ENCODE results near the gene ATG10. TPM values are rescaled to one million over a fixed set of nuclear protein-coding genes. Genes with fewer than 3 reads are reported as not detected.
"Not testable (repeated sequence)": the region's sequence is repeated elsewhere in the genome, so short reads cannot be mapped to it uniquely, and the experiment has no call there.

The ATG10 gene
- total RNA-seq, 1 donor from 2014 or later: 7.6 TPM

DNA sequence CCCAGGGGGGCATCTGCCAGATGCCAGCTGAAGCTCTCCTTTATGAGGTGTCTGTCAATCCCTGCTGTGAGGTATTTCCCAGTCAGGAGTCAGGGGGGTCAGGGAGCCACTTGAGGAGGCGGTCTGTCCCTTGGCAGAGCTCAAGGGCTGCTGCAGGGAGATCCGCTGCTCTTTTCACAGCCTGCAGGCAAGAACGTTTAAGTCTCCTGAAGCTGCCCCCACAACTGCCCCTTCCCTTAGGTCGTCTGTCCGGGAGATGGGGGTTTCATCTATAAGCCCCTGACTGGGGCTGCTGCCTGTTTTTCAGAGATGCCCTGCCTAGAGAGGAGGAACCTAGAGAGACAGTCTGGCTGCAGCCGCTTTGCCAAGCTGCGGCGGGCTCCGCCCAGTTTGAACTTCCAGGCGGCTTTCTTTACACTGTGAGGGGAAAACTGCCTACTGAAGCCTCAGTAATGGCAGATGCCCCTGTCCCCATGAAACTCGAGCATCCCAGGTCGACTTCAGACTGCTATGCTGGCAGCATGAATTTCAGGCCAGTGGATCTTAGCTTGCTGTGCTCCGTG, 158.0 kb downstream of the ATG10 start:
- no peak for DNase-seq (ENCODE audit: low spot score)

DNA sequence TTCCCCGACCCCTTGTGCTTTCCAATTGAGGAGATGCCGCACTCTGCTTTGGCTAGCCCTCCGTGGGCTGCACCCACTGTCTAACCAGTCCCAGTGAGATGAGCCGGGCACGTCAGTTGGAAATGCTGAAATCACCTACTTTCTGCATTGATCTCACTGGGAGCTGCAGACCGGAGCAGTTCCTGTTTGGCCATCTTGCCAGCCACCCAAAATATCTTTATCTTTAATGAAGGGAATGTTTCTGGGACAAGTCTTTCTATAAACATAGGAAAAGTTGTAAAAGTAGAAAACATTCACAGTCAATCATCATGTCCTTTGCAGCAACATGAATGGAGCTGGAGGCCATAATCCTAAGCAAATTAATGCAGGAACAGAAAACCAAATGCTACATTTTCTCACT, 158.8 kb downstream of the ATG10 start:
- no peak for DNase-seq (ENCODE audit: low spot score)

DNA sequence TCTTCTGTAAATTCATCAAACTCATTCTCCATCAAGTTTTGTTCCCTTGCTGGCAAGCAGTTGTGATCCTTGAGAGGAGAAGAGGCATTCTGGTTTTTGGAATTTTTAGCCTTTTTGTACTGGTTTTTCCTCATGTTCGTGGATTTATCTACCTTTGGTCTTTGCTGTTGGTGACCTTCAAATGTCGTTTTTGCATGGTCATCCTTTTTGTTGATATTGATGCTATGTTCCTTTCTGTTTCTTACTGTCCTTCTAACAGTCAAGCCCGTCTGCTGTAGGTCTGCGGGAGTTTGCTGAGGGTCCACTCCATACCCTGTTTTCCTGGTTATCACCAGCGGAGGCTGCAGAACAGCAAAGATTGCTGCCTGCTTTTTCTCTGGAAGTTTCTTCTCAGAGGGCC, 165.4 kb downstream of the ATG10 start:
- no peak for DNase-seq (ENCODE audit: low spot score)

DNA sequence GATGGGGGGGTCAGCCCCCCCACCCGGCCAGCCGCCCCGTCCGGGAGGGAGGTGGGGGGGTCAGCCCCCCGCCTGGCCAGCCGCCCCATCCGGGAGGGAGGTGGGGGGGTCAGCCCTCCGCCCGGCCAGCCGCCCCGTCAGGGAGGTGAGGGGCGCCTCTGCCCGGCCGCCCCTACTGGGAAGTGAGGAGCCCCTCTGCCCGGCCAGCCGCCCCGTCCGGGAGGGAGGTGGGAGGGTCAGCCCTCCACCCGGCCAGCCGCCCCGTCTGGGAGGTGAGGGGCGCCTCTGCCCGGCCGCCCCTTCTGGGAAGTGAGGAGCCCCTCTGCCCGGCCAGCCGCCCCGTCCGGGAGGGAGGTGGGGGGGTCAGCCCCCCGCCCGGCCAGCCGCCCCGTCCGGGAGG, 168.0 kb downstream of the ATG10 start:
- DNase-seq (ENCODE audit: low spot score): not testable (repeated sequence)

DNA sequence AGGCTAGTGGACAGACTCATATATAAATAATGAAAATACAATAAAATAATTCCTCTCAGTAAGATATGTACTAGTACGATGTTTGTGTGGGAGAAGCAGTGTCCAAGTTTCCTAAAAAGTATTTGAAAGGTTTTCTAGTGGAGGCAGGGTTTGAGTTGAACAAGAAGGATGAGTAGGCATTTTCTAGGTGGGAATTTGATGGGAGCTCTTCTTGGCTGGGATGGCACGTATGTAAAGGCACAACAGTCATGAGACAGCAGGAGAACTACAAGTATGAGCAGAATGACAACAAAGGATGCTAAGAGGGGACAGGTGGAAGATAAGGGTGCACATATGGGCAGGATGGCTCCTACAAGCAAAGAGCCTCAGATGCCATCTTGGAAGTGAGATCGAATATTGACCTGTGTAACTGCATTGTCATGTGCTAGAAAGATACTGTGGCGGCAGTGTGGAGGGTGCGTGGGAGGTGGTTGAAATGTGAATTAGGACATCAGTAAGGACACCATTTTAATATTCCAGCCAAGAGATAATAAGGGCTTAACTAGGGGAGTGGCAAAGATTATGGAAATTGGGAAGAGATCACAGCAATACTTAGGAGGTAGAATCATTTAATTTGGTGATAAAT, 170.5 kb downstream of the ATG10 start:
- no peak for DNase-seq (ENCODE audit: low spot score)

DNA sequence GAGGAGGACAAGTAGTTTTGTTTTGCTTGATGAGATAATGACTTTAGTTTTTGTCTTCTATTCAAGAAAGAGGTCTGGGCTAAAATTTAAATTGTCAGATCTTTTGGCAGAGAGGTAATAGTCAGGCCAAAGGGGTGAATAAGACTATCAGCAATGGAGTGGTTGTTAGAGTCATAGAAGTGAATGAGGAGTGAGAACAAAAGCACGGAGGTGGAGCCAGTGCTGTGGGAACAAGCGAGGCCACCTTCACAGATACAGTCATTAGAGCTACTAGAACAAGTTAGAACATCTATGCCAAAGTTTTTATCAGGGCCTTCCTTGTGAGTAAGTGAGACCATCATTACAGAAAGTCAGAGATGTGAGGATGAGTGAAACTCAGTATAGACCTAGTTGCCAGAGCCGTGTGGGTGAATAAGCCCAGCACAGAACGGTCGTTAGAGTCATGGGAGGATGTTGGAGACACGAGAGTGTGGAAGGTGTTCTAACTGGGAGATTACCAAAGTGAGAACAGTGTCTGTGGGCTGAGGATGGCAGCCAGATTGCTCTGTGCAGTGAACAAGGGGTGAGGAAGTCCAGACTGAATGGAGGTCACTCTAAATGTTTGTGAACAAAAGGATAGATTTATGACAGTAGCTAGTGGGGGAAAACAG, 171.2 kb downstream of the ATG10 start:
- no peak for DNase-seq (ENCODE audit: low spot score)

DNA sequence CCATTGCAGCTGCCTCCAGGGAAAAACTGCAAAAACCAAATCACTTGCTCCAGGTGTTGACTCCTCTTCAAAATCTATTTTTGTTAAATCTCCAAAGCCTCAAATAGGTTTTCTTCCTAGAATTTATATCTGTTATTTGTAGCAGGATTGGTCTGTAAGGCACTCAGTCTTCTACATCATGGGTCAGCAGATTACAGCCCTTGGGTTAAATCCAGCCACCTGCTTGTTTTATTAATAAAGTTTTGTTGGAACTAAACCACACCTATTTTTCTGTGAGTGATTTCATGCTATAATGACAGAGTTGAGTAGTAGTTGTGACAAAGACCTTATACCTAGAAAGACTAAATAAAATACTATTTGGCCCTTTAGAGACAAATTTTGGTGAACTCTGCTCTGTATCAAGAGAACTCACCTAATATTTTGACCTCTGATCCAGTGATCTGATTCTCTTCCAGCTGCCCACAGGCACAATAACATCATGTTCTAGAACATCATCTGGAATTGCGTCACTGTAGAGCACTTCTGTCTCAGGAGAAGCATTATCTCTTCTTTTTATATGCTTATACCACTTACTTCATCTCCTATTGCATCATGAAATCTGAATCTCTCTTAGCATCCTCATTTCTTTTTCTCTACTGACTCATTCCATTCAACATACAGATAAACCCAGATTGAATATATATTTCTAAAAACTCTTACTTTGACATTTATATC, 176.2 kb downstream of the ATG10 start:
- no peak for DNase-seq (ENCODE audit: low spot score)

DNA sequence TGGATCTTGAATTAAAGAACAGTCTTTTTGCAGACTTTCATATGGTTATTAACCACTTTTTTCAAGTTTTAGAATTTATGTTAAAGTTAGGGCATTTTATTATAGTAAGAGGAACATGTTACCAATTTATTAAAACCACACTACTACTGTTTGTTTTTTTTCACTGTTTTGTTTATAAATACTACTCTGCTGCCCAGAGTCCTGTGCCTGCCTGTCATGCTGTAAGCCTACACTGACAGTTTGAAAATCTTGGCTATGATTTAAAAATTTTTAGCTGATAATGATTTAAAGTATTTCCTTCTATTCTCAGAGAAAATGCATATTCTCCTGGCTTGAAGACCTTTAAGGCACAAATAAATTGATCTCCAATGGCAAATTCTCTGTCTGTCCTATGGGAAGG, 177.6 kb downstream of the ATG10 start:
- DNase-seq (ENCODE audit: low spot score): no peak

DNA sequence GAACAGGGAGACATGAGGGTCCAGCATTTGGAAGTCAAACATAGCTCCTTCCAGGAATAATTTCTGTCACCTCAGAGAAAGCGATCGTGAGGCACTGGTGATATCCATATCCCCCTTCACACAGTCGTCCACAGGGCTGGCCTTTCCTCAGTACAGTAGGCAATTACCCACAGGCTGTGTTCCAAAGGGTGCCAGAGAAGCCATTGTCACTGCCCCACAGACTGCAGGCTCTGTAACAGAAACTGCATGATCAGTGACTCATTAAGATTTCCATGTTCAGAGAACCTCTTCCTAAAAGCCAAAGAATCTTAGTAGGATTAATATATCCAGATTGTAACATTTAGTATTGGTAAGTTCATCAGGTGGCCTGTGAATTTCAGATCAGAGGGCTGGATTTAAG, 178.7 kb downstream of the ATG10 start:
- DNase-seq (ENCODE audit: low spot score): no peak

DNA sequence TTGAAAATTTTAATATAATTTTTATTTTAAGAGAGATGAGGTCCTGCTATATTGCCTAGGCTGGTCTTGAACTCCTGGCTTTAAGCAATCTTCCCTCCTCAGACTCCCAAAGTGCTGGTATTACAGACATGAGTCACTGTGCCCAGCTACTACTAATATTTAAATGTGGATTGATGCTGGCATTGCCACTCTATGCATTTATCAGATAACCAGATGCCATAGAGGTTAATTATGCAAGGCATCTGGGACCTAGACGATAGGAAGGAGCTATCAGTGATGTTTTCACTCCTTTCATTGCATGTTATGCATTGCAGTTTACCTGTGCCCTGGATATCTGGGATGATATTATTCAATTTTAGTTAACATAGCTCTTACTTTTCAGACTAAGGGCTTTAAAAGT, 179.4 kb downstream of the ATG10 start:
- DNase-seq (ENCODE audit: low spot score): no peak

DNA sequence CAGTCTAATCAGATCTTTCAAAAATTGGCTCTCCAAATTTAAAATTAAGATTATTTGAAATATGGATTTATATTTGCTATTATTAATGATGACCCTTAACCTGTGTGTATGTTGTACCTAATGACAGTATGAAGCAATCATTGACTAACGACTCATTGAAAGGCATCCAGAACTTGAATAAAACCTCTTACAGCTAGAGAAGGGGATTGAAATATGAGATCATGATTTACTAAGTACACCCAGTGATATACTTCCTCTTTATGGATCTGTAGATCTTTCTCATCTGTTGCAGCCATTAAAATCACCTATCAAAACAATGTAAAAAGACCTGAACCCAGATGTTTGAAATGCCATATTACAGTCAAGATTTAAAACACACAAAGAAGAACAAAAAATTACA, 179.8 kb downstream of the ATG10 start:
- DNase-seq (ENCODE audit: low spot score): no peak

DNA sequence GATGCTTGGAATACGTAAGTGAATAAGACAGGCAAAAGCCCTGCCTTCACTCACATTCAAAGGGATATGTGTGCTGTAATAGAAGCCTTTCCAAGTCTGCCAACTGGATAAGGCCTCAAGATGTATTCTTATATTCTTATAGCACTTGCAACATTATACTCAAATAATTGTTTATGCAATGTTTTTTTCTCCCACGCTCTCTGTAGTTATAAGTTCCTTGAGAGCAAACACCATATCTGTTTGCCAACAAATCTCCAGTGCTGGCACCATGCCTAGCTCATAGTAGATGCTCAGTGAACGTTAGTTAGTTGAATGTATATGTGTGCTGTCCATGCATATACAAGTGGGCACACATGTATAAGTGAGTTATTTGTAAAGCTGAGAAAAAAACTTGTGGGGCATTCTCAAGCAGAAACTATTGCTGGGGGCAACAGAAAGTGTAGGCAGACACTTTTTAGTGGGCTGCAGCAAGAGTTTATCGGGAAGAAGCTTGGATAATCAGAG, 181.2 kb downstream of the ATG10 start:
- no peak for DNase-seq (ENCODE audit: low spot score)

DNA sequence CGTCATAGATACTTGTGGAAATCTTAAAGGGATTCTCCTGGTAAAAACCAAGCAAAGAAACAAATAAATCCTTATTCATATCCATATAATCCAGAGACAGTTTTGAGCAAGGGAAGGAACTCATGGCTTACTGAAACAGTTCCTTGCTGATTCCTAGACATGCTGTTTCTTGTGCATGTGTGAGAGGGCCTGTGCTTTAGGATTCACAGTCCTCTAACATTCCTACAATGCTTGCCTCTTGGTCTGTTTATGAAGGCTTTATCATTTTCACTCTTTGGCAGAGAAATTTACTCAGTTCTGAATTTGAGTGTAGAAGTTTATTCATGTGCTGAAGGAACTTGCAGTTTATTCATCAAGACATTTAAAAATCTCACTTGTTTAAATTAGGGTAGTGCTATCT, 183.0 kb downstream of the ATG10 start:
- no peak for DNase-seq (ENCODE audit: low spot score)

DNA sequence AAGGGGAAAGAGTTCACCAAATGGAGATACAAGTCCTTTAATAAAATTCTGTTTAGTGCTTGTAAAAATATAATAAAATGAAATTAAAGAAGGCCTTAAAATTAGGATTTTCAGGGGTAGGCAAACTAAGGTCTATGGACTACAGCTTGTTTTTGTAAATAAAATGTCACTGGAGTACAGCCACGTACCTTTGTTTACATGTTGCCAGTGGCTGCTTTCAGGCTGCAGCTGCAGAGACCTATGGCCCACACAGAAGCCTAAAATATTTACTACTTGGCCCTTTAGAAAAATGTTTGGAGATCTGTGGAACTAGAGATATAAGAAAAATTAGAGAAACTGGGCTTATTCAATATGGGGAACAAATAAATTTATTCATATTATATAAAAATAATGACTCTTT, 183.5 kb downstream of the ATG10 start:
- DNase-seq (ENCODE audit: low spot score): no peak

DNA sequence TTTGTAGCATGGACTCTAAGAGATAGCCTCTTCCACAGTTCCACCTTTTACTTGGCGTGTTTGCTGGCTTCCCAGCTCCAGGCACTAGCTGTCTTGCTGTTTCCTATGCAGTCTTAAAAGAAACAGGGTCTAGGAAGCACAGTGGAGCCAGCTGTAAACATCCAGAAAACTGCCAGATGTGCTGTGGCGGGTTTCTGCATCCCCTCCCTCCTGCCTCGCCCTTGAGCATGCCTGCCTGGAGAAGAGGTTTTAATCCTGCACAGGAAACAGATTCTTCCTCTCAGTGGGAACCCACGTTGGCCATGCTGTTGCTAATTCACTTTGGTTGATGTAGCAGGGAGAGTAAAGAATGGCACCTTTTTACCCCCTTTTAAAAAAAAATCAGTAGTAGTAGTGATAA, 185.1 kb downstream of the ATG10 start:
- DNase-seq (ENCODE audit: low spot score): no peak

DNA sequence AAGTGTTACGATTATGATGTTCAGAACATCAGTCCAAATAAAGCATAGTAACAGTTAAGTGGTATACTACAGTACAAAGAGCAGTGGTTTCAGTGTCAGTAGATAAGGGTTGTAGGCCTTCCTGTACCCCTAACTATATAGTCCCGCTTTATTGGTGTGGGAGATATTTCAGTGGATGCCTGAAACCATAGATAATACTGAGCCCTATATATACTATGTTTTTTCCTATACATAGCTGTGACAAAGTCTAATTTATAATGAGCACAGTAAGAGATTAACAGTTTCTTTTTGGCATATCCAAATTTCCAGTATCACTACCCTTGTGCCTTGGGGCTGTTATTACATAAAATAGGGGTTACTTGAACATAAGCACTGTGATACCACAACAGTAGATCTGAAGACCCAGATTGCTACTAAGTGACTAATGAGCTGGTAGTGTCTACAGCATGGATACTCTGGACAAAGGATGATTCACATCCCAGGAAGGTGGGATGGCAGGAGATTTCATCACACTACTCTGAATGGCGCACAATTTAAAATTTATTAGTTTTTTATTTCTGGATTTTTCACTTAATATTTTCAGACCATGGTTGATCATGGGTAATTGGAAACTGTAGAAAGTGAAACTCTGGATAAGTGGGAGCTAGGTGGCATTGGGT, 187.1 kb downstream of the ATG10 start:
- no peak for DNase-seq (ENCODE audit: low spot score)

DNA sequence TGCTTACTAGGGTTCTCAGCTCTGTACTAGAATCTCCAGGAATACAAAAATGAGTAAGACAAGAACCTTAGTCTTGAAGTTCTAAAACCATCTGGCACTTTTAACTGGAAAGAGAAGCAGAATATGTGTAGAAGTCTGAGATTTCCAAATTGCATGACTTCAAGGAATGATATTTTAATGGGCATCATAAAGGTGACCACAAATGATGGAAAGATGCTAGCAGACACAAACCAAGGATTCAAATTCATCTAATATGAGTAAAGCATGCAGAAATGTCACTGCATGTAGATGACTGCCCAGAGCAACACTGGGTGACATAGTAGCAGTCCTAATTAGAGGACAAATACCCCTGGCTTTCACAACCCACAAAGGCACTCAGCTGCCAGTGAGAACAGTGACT, 189.1 kb downstream of the ATG10 start:
- DNase-seq (ENCODE audit: low spot score): no peak

DNA sequence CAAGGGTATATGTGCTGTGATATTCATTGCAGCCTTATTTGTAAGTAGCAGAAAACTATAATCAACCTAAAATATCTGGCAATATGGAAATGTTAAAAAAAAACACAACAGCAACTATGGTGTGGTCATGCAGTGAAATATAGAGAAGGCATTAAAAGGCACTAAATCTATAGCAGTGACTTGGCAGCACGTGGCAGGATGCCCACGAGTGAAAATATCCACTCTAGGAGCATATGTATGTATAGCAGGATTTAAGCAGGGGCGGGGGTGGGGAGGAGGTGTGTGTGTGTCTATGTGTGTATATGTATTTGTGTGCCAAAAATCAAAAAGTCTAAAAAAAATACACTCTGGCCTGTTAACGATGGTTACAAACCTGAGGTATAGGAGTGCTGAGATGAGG, 190.8 kb downstream of the ATG10 start:
- no peak for DNase-seq (ENCODE audit: low spot score)

DNA sequence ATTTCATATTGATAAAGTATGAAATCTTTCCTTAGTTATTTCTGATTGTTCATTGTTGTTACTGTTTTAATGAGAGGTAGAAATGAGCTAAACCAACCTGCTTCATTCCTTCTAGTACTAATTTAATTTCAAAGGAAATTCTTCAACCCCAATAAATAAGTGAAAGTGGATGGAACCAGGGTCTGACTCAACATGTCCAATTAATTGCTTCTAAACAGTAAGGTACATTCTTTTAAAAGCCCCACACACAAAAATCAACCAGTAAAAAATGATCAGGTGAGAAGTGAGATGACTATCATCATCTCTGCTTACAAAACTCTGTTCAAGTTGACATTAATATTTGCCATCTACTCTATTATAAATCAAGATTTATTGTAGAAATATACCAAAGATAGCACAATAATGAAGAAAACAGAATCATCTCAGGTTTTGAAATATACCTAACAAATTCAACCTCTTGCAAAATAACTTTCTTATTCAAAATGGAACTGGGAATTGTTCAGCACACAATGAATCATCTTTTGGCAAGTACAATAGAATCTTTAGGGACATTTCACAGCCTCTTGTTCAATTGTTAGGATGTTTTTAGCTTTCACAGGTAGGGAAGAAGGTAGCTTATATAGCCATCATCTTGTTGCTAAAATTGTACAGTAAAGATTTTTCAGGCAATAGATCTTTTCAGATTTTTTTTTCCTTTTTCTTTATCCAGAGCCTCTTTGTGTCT, 191.8 kb downstream of the ATG10 start:
- no peak for DNase-seq (ENCODE audit: low spot score)

DNA sequence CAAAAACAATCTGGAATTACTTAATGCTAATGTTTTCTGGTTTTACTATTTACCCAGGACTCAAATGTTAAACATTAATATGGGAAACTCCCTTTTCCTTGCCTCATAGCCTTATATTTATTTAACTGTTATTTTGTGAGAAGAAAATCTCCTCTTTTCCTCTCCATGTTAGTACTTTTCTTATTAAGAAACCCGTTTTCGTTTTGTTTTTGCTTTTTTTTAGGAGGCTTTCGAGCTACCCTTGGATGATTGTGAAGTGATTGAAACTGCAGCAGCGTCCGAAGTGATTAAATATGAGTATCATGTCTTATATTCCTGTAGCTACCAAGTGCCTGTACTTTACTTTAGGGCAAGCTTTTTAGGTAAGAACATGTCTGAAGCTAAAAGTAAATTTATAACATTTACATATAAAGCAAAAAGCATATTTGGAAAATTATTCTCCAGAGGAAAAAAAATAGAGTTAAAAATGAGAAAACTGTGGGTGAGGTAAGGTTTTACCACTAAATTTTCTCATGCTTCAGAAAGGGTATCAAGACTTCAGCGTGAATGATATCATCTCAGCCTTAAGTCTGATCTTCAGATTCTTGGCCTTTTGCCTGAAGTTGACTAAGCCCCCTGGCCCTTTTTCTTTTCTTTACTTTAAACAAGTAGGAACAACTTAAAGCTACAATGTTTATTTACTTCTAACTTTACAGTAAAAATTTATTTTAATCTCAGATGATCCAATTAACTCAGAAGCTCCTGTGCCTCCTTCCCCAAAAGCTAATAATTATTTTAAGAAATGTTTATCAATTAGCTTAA, 192.6 kb downstream of the ATG10 start:
- DNase-seq (ENCODE audit: low spot score): no peak

Data from mucosa of gallbladder (tissue), 1 donor.